Measurements from ENCODE around the gene TMEM272. TPM values are rescaled to one million over a fixed set of nuclear protein-coding genes. Genes with fewer than 3 reads are reported as not detected.

TMEM272 gene
- not detected in 2 replicates for total RNA-seq (2014; rRNA removed; shearing (Covaris generic))
- polyA plus RNA-seq (2016; fragmentation: Nextera tagmentation; extraction: Ambion mirVana): not detected in 2 replicates

GRCh38 chr13:51844862-51845573 is at the start of gene TMEM272:
TSS of gene TMEM272 (minus strand) at chr13:51845177. CDS start at chr13:51838530, 6,647 bp downstream.
- Histone ChIP-seq H3K4me2 (ENCODE audit: unreplicated experiment) (peak within 1 kb of the TSS; percentile 57), H3K79me2 (ENCODE audit: insufficient read depth) (no peaks in the 10 kb centered on the region), H3K27ac (no peak within 1 kb of the TSS), H4K20me1 (ENCODE audit: insufficient read depth) (no peaks in the 10 kb centered on the region), H3K9me2 (ENCODE audit: insufficient read depth) (no peaks in the 10 kb centered on the region), H3K4me3 (peak within 1 kb of the TSS; percentile 31; the same call in 1 of the 2 replicates), H3K27me3 (replicated peaks; ENCODE audit: insufficient read depth) (peaks cover 22% of the 10 kb centered on the region), H3K9ac (no peak within 1 kb of the TSS), H3K36me3 (ENCODE audit: low read depth) (no peaks in the 10 kb centered on the region), H3K9me3 (ENCODE audit: low read depth) (no peaks in the 10 kb centered on the region), H3K4me1 (ENCODE audit: insufficient read depth) (peaks cover 15% of the 10 kb centered on the region; the same call in 1 of the 2 replicates), H3F3A (ENCODE audit: insufficient read depth) (no peaks in the 10 kb centered on the region; the same call in 1 of the 2 replicates), H2AFZ (peak within 1 kb of the TSS; percentile 88)
- WGBS, 2 experiments (ENCODE audit: low coverage in 1 of 2, low lambda C conversion rate in 2 of 2, missing lambda C conversion rate in 2 of 2): 28% methylated on average over 20 of the region's 20 CpGs
- DNase-seq: peak; percentile 55
- TF ChIP-seq EZH2phosphoT487 (IDR thresholded peaks at IDR 0.05; ENCODE audit: insufficient read depth, low read depth) (no peak), EZH2 (IDR thresholded peaks at IDR 0.05; ENCODE audit: insufficient read depth, poor library complexity, severe bottlenecking) (no peak)
- in situ Hi-C loops (cut with MboI): no loop called here

- Histone ChIP-seq H3K79me2 (ENCODE audit: insufficient read depth) (no peaks in the 10 kb centered on the region), H3F3A (ENCODE audit: insufficient read depth) (no peaks in the 10 kb centered on the region), H3K27ac (no peak overlapping the region), H3K9me3 (ENCODE audit: low read depth) (no peaks in the 10 kb centered on the region), H2AFZ (no peak overlapping the region), H4K20me1 (ENCODE audit: insufficient read depth) (no peaks in the 10 kb centered on the region), H3K4me1 (ENCODE audit: insufficient read depth) (no peaks in the 10 kb centered on the region), H3K9ac (no peak overlapping the region), H3K4me3 (no peak overlapping the region), H3K36me3 (ENCODE audit: low read depth) (no peaks in the 10 kb centered on the region), H3K9me2 (ENCODE audit: insufficient read depth) (no peaks in the 10 kb centered on the region), H3K27me3 (replicated peaks; ENCODE audit: insufficient read depth) (peaks cover 19% of the 10 kb centered on the region), H3K4me2 (ENCODE audit: unreplicated experiment) (no peak overlapping the region)
- in situ Hi-C loops (cut with MboI): loop anchor here (10.0 kb wide), 1 partner anchor 231 kb away; the partner anchor contains the start of gene NEK5
- no peak for DNase-seq
- WGBS, 2 experiments (ENCODE audit: low coverage in 1 of 2, low lambda C conversion rate in 2 of 2, missing lambda C conversion rate in 2 of 2): 80 to 82% methylated on average over 4 of the region's 4 CpGs
- TF ChIP-seq EZH2 (IDR thresholded peaks at IDR 0.05; ENCODE audit: insufficient read depth, poor library complexity, severe bottlenecking): no peak
- TF ChIP-seq EZH2phosphoT487 (IDR thresholded peaks at IDR 0.05; ENCODE audit: insufficient read depth, low read depth): no peak
Measured at GRCh38 chr13:51894239-51894638, 49.3 kb upstream of the TMEM272 start.

- Histone ChIP-seq H3K9me3 (ENCODE audit: low read depth) (no peaks in the 10 kb centered on the region), H2AFZ (no peak overlapping the region), H3K27ac (no peak overlapping the region), H3K4me1 (ENCODE audit: insufficient read depth) (no peaks in the 10 kb centered on the region), H3K36me3 (ENCODE audit: low read depth) (no peaks in the 10 kb centered on the region), H3K79me2 (ENCODE audit: insufficient read depth) (no peaks in the 10 kb centered on the region), H3F3A (ENCODE audit: insufficient read depth) (no peaks in the 10 kb centered on the region), H3K9me2 (ENCODE audit: insufficient read depth) (no peaks in the 10 kb centered on the region), H4K20me1 (ENCODE audit: insufficient read depth) (no peaks in the 10 kb centered on the region), H3K4me2 (ENCODE audit: unreplicated experiment) (no peak overlapping the region), H3K27me3 (replicated peaks; ENCODE audit: insufficient read depth) (peaks cover 12% of the 10 kb centered on the region), H3K4me3 (no peak overlapping the region), H3K9ac (no peak overlapping the region)
- DNase-seq: no peak
- TF ChIP-seq EZH2 (IDR thresholded peaks at IDR 0.05; ENCODE audit: insufficient read depth, poor library complexity, severe bottlenecking) (no peak), EZH2phosphoT487 (IDR thresholded peaks at IDR 0.05; ENCODE audit: insufficient read depth, low read depth) (no peak)
- in situ Hi-C loops (cut with MboI): loop anchor here (10.0 kb wide), 1 partner anchor 232 kb away; the partner anchor contains the start of gene NEK5
- 6 to 26% methylated on average over 3 of the region's 3 CpGs for WGBS, 2 experiments (ENCODE audit: low coverage in 1 of 2, low lambda C conversion rate in 2 of 2, missing lambda C conversion rate in 2 of 2)
Measured at GRCh38 chr13:51892657-51893056, 47.7 kb upstream of the TMEM272 start.

GRCh38 chr13:51887468-51887867 is 42.5 kb upstream of the TMEM272 start:
- Histone ChIP-seq H3K4me2 (ENCODE audit: unreplicated experiment) (no peak overlapping the region), H3K27me3 (replicated peaks; ENCODE audit: insufficient read depth) (peaks cover 21% of the 10 kb centered on the region), H3K4me1 (ENCODE audit: insufficient read depth) (no peaks in the 10 kb centered on the region), H4K20me1 (ENCODE audit: insufficient read depth) (no peaks in the 10 kb centered on the region), H3K9me3 (ENCODE audit: low read depth) (no peaks in the 10 kb centered on the region), H3K9ac (no peak overlapping the region), H3K79me2 (ENCODE audit: insufficient read depth) (no peaks in the 10 kb centered on the region), H3K9me2 (ENCODE audit: insufficient read depth) (no peaks in the 10 kb centered on the region), H2AFZ (no peak overlapping the region), H3K36me3 (ENCODE audit: low read depth) (no peaks in the 10 kb centered on the region), H3K27ac (no peak overlapping the region), H3F3A (ENCODE audit: insufficient read depth) (no peaks in the 10 kb centered on the region), H3K4me3 (no peak overlapping the region)
- 6 to 18% methylated on average over 2 of the region's 2 CpGs for WGBS, 2 experiments (ENCODE audit: low coverage in 1 of 2, low lambda C conversion rate in 2 of 2, missing lambda C conversion rate in 2 of 2)
- DNase-seq: no peak
- TF ChIP-seq EZH2 (IDR thresholded peaks at IDR 0.05; ENCODE audit: insufficient read depth, poor library complexity, severe bottlenecking): no peak
- in situ Hi-C loops (cut with MboI): no loop called here
